Neural progenitor cell (in vitro differentiated cells): Measurements from ENCODE around the gene ASNSD1. TPM values are rescaled to one million over a fixed set of nuclear protein-coding genes. Genes with fewer than 3 reads are reported as not detected.
A peak's percentile ranks its signal among the peaks of the same experiment; 100 is the strongest.

ENCODE experiments used
- DNase-seq: peaks from one replicate; pipeline ENCODE4 v3.0.0-alpha.2; 2016; ENCODE audit warnings: low spot score
- H2AFZ ChIP-seq: fragments of 200-600 bp; sonication (generic); replicated peaks from 2 replicates; pipeline ENCODE4 v1.6.1; 2016; ENCODE audit warnings: antibody characterized with exemption
- H3F3A ChIP-seq: fragments of 200-600 bp; sonication (generic); 2 replicates; pipeline ENCODE4 v1.6.1; 2016; ENCODE audit warnings: antibody characterized with exemption, low read depth
- H3K27ac ChIP-seq: fragments of 200-600 bp; sonication (generic); 2 replicates; pipeline ENCODE4 v1.5.1; 2016; ENCODE audit warnings: mild to moderate bottlenecking
- H3K27me3 ChIP-seq: fragments of 200-600 bp; sonication (generic); 2 replicates; pipeline ENCODE4 v1.6.1; 2016; ENCODE audit warnings: mild to moderate bottlenecking, moderate library complexity
- H3K36me3 ChIP-seq: fragments of 200-600 bp; sonication (generic); 2 replicates; pipeline ENCODE4 v1.5.1; 2016
- H3K4me1 ChIP-seq: fragments of 200-600 bp; sonication (generic); 2 replicates; pipeline ENCODE4 v1.6.1; 2016; ENCODE audit warnings: mixed run types
- H3K4me2 ChIP-seq: fragments of 200-600 bp; sonication (generic); 2 replicates; pipeline ENCODE4 v1.6.1; 2016
- H3K4me3 ChIP-seq: fragments of 200-600 bp; sonication (generic); 2 replicates; pipeline ENCODE4 v1.5.1; 2016
- H3K79me2 ChIP-seq: fragments of 200-600 bp; sonication (generic); 2 replicates; pipeline ENCODE4 v1.6.1; 2016; ENCODE audit warnings: low read depth
- H3K9ac ChIP-seq: fragments of 200-600 bp; sonication (generic); 2 replicates; pipeline ENCODE4 v1.6.1; 2016
- H3K9me3 ChIP-seq: fragments of 200-600 bp; sonication (generic); 2 replicates; pipeline ENCODE4 v1.5.1; 2016; ENCODE audit warnings: low read depth
- H4K20me1 ChIP-seq: fragments of 200-600 bp; sonication (generic); 2 replicates; pipeline ENCODE4 v1.6.1; 2016; ENCODE audit warnings: low read depth
- H3K27ac Mint-ChIP-seq: 3 replicates; pipeline ENCODE4 v1.8.0; 2021; ENCODE audit warnings: mixed read lengths
- H3K27me3 Mint-ChIP-seq: 2 replicates; pipeline ENCODE4 v1.8.0; 2022; ENCODE audit warnings: low read depth, mild to moderate bottlenecking, inconsistent platforms, moderate library complexity, mixed read lengths; ENCODE audit not compliant: insufficient read depth
- H3K36me3 Mint-ChIP-seq: 3 replicates; pipeline ENCODE4 v1.8.0; 2021; ENCODE audit warnings: mixed read lengths
- H3K4me1 Mint-ChIP-seq: 3 replicates; pipeline ENCODE4 v1.8.0; 2021; ENCODE audit warnings: mixed read lengths
- H3K4me3 Mint-ChIP-seq: 3 replicates; pipeline ENCODE4 v1.8.0; 2021; ENCODE audit warnings: mild to moderate bottlenecking, moderate library complexity, mixed read lengths
- H3K9me3 Mint-ChIP-seq: 3 replicates; pipeline ENCODE4 v1.8.0; 2020; ENCODE audit warnings: mixed read lengths
- EZH2 ChIP-seq: fragments of 200-600 bp; sonication (generic); IDR thresholded peaks from 2 replicates; pipeline ENCODE4 v1.6.1; 2017; ENCODE audit warnings: antibody characterized with exemption, mild to moderate bottlenecking, moderate library complexity
- EZH2phosphoT487 ChIP-seq: fragments of 200-600 bp; sonication (generic); IDR thresholded peaks from 2 replicates; pipeline ENCODE4 v1.6.1; 2017; ENCODE audit warnings: antibody characterized with exemption
- total RNA-seq: library from RNA; depleted of rRNA; stranded (reverse); fragments of >200 nt; gene quantifications from 2 replicates; pipeline ENCODE4 v1.2.3, GENCODE V29; 2015; ENCODE audit warnings: low replicate concordance
- TF ChIP-seq, protein P1 (sequence below): fragments of 200-600 bp; sonication (generic); IDR thresholded peaks from 2 replicates; pipeline ENCODE4 v1.5.1; 2017; ENCODE audit warnings: antibody characterized with exemption, mild to moderate bottlenecking

Gene ASNSD1
- total RNA-seq, 1 donor from 2014 or later: 100 TPM

DNA sequence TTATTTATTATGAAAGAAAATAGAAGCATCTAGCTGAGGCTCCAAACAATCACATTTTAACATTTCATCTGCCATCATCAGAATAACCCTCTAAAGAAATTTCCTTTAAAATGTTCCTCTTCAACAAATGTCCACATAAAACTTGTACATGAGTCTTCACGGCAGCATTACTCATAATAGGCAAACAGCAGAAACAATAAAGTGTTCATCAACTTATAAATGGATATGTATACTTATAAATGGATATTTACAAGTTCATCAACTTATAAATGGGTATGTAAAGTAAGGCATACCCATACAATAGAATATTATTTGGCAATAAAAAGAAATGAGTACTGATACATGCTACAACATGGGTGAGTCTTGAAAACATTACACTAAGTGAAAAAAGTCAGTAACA, 33.5 kb upstream of the ASNSD1 start:
- Mint-ChIP-seq H3K4me3 (no peak overlapping the region), H3K27ac (no peak overlapping the region), H3K4me1 (no peaks in the 10 kb centered on the region), H3K27me3 (no peaks in the 10 kb centered on the region), H3K36me3 (no peaks in the 10 kb centered on the region), H3K9me3 (no peaks in the 10 kb centered on the region)
- H3K4me1 ChIP-seq: no peaks in the 10 kb centered on the region
- H3K27ac ChIP-seq: no peak overlapping the region
- no peak overlapping the region for H2AFZ ChIP-seq
- H3K9me3 ChIP-seq: no peaks in the 10 kb centered on the region
- H3K79me2 ChIP-seq: no peaks in the 10 kb centered on the region
- no peaks in the 10 kb centered on the region for H4K20me1 ChIP-seq
- H3K4me3 ChIP-seq: no peak overlapping the region
- no peaks in the 10 kb centered on the region for H3K27me3 ChIP-seq
- H3K9ac ChIP-seq: no peak overlapping the region
- H3F3A ChIP-seq: no peaks in the 10 kb centered on the region
- no peaks in the 10 kb centered on the region for H3K36me3 ChIP-seq
- TF ChIP-seq, protein P1, sequence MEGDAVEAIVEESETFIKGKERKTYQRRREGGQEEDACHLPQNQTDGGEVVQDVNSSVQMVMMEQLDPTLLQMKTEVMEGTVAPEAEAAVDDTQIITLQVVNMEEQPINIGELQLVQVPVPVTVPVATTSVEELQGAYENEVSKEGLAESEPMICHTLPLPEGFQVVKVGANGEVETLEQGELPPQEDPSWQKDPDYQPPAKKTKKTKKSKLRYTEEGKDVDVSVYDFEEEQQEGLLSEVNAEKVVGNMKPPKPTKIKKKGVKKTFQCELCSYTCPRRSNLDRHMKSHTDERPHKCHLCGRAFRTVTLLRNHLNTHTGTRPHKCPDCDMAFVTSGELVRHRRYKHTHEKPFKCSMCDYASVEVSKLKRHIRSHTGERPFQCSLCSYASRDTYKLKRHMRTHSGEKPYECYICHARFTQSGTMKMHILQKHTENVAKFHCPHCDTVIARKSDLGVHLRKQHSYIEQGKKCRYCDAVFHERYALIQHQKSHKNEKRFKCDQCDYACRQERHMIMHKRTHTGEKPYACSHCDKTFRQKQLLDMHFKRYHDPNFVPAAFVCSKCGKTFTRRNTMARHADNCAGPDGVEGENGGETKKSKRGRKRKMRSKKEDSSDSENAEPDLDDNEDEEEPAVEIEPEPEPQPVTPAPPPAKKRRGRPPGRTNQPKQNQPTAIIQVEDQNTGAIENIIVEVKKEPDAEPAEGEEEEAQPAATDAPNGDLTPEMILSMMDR: no peak
- TF ChIP-seq EZH2 (no peak), EZH2phosphoT487 (no peak)
- no peak for DNase-seq
- no peak overlapping the region for H3K4me2 ChIP-seq

DNA sequence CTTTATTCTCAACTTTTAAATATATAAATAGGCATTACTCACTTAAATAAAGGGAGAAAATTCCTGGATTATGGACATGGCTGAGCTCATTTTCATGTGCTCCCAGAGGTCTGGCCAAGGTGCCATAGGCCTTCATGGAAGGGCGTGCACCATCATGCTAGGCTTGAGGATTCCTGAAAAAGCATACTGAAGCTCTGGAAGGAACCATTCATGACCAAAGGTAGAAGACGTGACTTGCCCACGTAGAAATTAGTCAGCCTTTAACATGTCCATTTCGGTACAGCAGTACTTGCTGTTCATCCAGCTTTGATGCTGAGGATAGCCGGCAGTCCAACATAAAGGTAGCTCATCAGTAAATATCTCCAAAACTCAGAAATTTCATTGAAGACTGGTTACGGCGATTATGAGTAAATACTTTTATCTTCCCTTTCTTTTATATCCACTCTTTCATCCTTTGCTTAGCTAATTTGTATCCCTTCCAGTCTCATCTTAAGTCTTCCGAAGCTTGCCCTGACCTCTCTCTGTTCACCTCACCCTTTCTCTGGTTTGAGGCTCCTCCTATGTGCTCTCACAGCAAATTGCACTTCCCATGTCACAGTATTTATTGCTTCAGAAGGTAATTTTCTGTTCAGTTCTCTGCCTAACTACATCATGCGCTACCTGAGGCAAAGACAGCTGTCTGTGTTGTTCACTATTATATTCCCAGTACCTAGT, 32.3 kb upstream of the ASNSD1 start:
- H3K9me3 ChIP-seq: no peaks in the 10 kb centered on the region
- H3K4me1 ChIP-seq: no peaks in the 10 kb centered on the region
- no peak overlapping the region for H3K4me3 ChIP-seq
- H3K27me3 ChIP-seq: no peaks in the 10 kb centered on the region
- no peak overlapping the region for H3K27ac ChIP-seq
- Mint-ChIP-seq H3K27me3 (no peaks in the 10 kb centered on the region), H3K9me3 (no peaks in the 10 kb centered on the region), H3K36me3 (no peaks in the 10 kb centered on the region), H3K4me1 (no peaks in the 10 kb centered on the region), H3K27ac (no peak overlapping the region), H3K4me3 (no peak overlapping the region)
- no peaks in the 10 kb centered on the region for H4K20me1 ChIP-seq
- DNase-seq: no peak
- H3K36me3 ChIP-seq: no peaks in the 10 kb centered on the region
- TF ChIP-seq, protein P1: peak; percentile 12
- TF ChIP-seq EZH2: no peak
- peak overlapping the region; percentile 11 for H2AFZ ChIP-seq
- no peaks in the 10 kb centered on the region for H3K79me2 ChIP-seq
- H3K9ac ChIP-seq: no peak overlapping the region
- H3F3A ChIP-seq: no peaks in the 10 kb centered on the region
- H3K4me2 ChIP-seq: no peak overlapping the region

DNA sequence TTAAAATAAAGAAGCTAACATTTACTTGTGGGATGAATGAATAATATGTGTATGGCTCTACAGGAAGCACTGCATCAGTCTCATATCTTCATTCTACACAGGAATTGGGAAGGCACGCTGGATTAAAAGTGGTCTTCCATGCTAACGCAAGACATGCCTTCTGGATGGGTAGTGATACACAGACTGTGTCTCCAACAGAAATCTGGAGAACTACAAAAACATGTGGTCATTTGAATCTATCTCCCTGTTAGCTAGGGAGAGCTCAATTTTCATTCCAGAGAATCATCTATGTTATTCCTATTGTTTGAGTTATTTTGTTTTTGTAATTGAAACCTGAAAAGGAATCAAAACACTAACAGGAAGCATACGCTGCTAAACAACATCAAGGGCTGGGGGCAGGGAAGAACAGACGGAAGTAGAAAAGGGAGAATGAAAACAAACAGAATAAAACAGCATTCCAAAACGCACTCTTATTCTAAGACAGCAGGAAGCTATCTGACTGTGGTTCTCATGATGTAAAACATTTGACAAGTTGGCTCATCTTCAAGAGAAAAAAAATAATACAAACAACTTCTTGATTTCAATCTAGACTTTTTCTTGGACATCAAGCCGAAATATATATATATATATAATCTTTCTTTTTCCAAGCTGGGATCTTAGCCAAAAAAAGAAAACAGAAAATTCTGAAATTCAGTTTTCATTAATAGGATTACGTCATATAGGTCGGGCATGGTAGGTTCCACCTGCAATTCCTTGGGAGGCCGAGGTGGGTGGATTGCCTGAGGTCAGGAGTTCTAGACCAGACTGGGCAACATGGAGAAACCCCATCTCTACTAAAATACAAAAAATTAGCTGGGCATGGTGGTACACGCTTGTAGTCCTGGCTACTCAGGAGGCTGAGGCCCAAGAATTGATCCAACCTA, 31.5 kb upstream of the ASNSD1 start:
- Histone ChIP-seq H3K9me3 (no peaks in the 10 kb centered on the region), H3K4me2 (no peak overlapping the region), H2AFZ (peak overlapping the region; percentile 11), H3K27me3 (no peaks in the 10 kb centered on the region), H3F3A (no peaks in the 10 kb centered on the region), H3K4me1 (no peaks in the 10 kb centered on the region), H3K36me3 (no peaks in the 10 kb centered on the region), H3K27ac (no peak overlapping the region), H3K9ac (no peak overlapping the region), H3K79me2 (no peaks in the 10 kb centered on the region), H3K4me3 (no peak overlapping the region), H4K20me1 (no peaks in the 10 kb centered on the region)
- Mint-ChIP-seq H3K4me3 (no peak overlapping the region), H3K4me1 (no peaks in the 10 kb centered on the region), H3K36me3 (no peaks in the 10 kb centered on the region), H3K27ac (no peak overlapping the region), H3K9me3 (no peaks in the 10 kb centered on the region), H3K27me3 (no peaks in the 10 kb centered on the region)
- no peak for TF ChIP-seq EZH2
- no peak for TF ChIP-seq EZH2phosphoT487
- TF ChIP-seq, protein P1: no peak
- no peak for DNase-seq
